GM12878 (cell line): ENCODE measurements around the gene MAP1A. TPM values are rescaled to one million over a fixed set of nuclear protein-coding genes. Genes with fewer than 3 reads are reported as not detected.

Experiments used
- ATAC-seq: fragments of 200-7000 bp; cut with Tn5 transposase; 3 replicates; pipeline ENCODE4 v1.9.1; 2020; ENCODE audit warnings: mild to moderate bottlenecking, moderate library complexity
- BruUV-seq: library from RNA; stranded (reverse); fragments of 400-500 nt; replicated peaks from 2 replicates; lab custom pipeline; 2021; lab: Mats Ljungman, UMichigan
- CTCF ChIA-PET: fragments of 300-600 bp; sonication (Branson Sonifier 250); formaldehyde crosslinking; extraction: SDS; loops from one replicate; lab custom pipeline; 2021; ENCODE audit warnings: inconsistent platforms; lab: Yijun Ruan, JAX
- POLR2A ChIA-PET: fragments of 350-600 bp; formaldehyde crosslinking; extraction: SDS; loops from one replicate; lab custom pipeline; 2021; ENCODE audit warnings: inconsistent platforms; lab: Charles Lee
- RAD21 ChIA-PET: fragments of 300-600 bp; sonication (Branson Sonifier 250); formaldehyde crosslinking; loops from one replicate; lab custom pipeline; 2023; ENCODE audit warnings: antibody characterized with exemption; ENCODE audit not compliant: unreplicated experiment; lab: Charles Lee
- SMC1A ChIA-PET: fragments of 300-600 bp; sonication (Branson Sonifier 250); formaldehyde crosslinking; loops from one replicate; lab custom pipeline; 2023; ENCODE audit not compliant: unreplicated experiment, uncharacterized antibody; lab: Charles Lee
- DNase-seq: peaks from one replicate; pipeline ENCODE4 v3.0.0-alpha.2; 2011; ENCODE audit warnings: low read depth, low spot score
- FAIRE-seq: peaks from 3 replicates; lab custom pipeline; 2011; peaks lifted over from hg19 to GRCh38; lab: Jason Lieb, UNC
- H2AFZ ChIP-seq: 2 replicates; pipeline ENCODE4 v1.6.0; 2011; ENCODE audit warnings: low read depth, low read length, control low read depth; ENCODE audit not compliant: control insufficient read depth
- H3K27ac ChIP-seq: 2 replicates; pipeline ENCODE4 v1.5.1; 2011; ENCODE audit warnings: control low read depth; ENCODE audit not compliant: control insufficient read depth, insufficient read depth
- H3K27me3 ChIP-seq, 2 experiments: replicated peaks in 1 of 2; 2 replicates each; pipeline versions ENCODE4 v1.6.0 to v1.6.1; 2011; ENCODE audit warnings: low read length in 1 of 2; ENCODE audit not compliant: control insufficient read depth in 2 of 2, insufficient read depth in 2 of 2
- H3K36me3 ChIP-seq, 2 experiments: 2 replicates each; pipeline ENCODE4 v1.5.1; 2011; ENCODE audit warnings: low read length in 1 of 2; ENCODE audit not compliant: control insufficient read depth in 2 of 2, insufficient read depth in 2 of 2
- H3K4me1 ChIP-seq: 2 replicates; pipeline ENCODE4 v1.6.1; 2011; ENCODE audit warnings: mild to moderate bottlenecking, low read length, moderate library complexity, mixed read lengths; ENCODE audit not compliant: control insufficient read depth, insufficient read depth
- H3K4me2 ChIP-seq: 2 replicates; pipeline ENCODE4 v1.6.0; 2011; ENCODE audit warnings: control low read depth; ENCODE audit not compliant: control insufficient read depth, insufficient read depth
- H3K4me3 ChIP-seq: fragments of 200-600 bp; sonication (generic); 2 replicates; pipeline ENCODE4 v1.5.1; 2016
- H3K79me2 ChIP-seq: 2 replicates; pipeline ENCODE4 v1.6.0; 2011; ENCODE audit warnings: low read length; ENCODE audit not compliant: control insufficient read depth, insufficient read depth
- H3K9ac ChIP-seq: 2 replicates; pipeline ENCODE4 v1.8.0; 2011; ENCODE audit warnings: low read length, control low read depth, mixed read lengths; ENCODE audit not compliant: control insufficient read depth, insufficient read depth
- H3K9me3 ChIP-seq: replicated peaks from 3 replicates; pipeline ENCODE4 v1.5.1; 2011; ENCODE audit warnings: mild to moderate bottlenecking, low read length; ENCODE audit not compliant: control insufficient read depth, insufficient read depth
- H4K20me1 ChIP-seq: 2 replicates; pipeline ENCODE4 v1.6.0; 2011; ENCODE audit not compliant: control insufficient read depth, insufficient read depth
- CREB1 ChIP-seq: IDR thresholded peaks from 2 replicates; pipeline ENCODE4 v1.6.1; 2012; ENCODE audit warnings: low read depth, mild to moderate bottlenecking, inconsistent platforms
- CREM ChIP-seq: IDR thresholded peaks from 2 replicates; pipeline ENCODE4 v1.6.1; 2014; ENCODE audit warnings: antibody characterized with exemption, low read depth
- IKZF2 ChIP-seq, 2 experiments: fragments of 450-650 bp; IDR thresholded peaks; 2 replicates each; pipeline ENCODE4 v1.6.1; 2017; ENCODE audit warnings: mild to moderate bottlenecking in 2 of 2, moderate library complexity in 2 of 2
- MYC ChIP-seq: IDR thresholded peaks from 2 replicates; pipeline ENCODE4 v1.6.1; 2011; ENCODE audit warnings: mild to moderate bottlenecking, low read length, moderate library complexity, inconsistent platforms; ENCODE audit not compliant: insufficient read depth, insufficient replicate concordance, insufficient read length, severe bottlenecking
- RUNX3 ChIP-seq: IDR thresholded peaks from 2 replicates; pipeline ENCODE4 v1.6.1; 2012; ENCODE audit warnings: low read length, inconsistent platforms
- SREBF1 ChIP-seq: IDR thresholded peaks from 2 replicates; pipeline ENCODE4 v1.6.1; 2012; ENCODE audit warnings: mild to moderate bottlenecking, low read length
- SRF ChIP-seq, 2 experiments: IDR thresholded peaks; 2 replicates each; pipeline ENCODE4 v1.6.1; 2011; ENCODE audit warnings: low read depth in 2 of 2, low read length in 2 of 2, mild to moderate bottlenecking in 1 of 2, moderate library complexity in 1 of 2
- SUPT20H ChIP-seq: IDR thresholded peaks from 2 replicates; pipeline ENCODE4 v1.6.1; 2011; ENCODE audit warnings: low read depth, mild to moderate bottlenecking, low read length, moderate library complexity, borderline replicate concordance; ENCODE audit not compliant: control insufficient read depth
- YY1 ChIP-seq: IDR thresholded peaks from 2 replicates; pipeline ENCODE4 v1.6.1; 2011; ENCODE audit warnings: low read depth, mild to moderate bottlenecking, low read length
- WGBS: methylation state at CpG from one replicate; pipeline ENCODE4 v1.1.6; 2016; ENCODE audit warnings: low lambda C conversion rate; ENCODE audit not compliant: insufficient replicate concordance, insufficient coverage; ENCODE audit errors: missing lambda C conversion rate; 5-methylcytosine and 5-hydroxymethylcytosine counted together
- in situ Hi-C: fragments of 300-500 bp; cut with MboI; formaldehyde crosslinking; loops from 9 replicates; pipeline ENCODE4 v1.14.3; 2018; ENCODE audit warnings: mixed read lengths
- intact Hi-C: fragments of 100-400 bp; cut with micrococcal nuclease; formaldehyde crosslinking; loops from one replicate; pipeline ENCODE4 v1.14.2; 2022; ENCODE audit not compliant: unreplicated experiment
- polyA plus RNA-seq, 11 experiments: library from polyadenylated mRNA; depleted of rRNA in 4 of 11; unstranded in 6 of 11; stranded (reverse) in 5 of 11; fragments of >200 nt; fragmentation: Nextera tagmentation in 4 of 11; fragmentation: Illumina TruSeq in 1 of 11; extraction: Ambion mirVana in 4 of 11; extraction: Trizol in 1 of 11; gene quantifications; 1 replicate in 1 of 11; 2 replicates in 10 of 11; pipeline versions ENCODE4 v1.2.1 to v1.2.3, GENCODE V29; 2011 to 2016; ENCODE audit warnings: inconsistent platforms in 2 of 11, missing spikeins in 2 of 11, low read depth in 1 of 11
- total RNA-seq, 4 experiments: library from RNA; depleted of rRNA in 3 of 4; stranded (reverse); fragments of >200 nt in 3 of 4; fragmentation: Illumina TruSeq in 1 of 4; extraction: Trizol in 1 of 4; gene quantifications; 2 replicates each; pipeline versions ENCODE4 v1.2.1 to v1.2.3, GENCODE V29; 2013 to 2021
- TF ChIP-seq, protein P1 (sequence below): IDR thresholded peaks from 2 replicates; pipeline ENCODE4 v1.6.1; 2012; ENCODE audit warnings: low read depth, low read length, improper control_type of control experiment
- TF ChIP-seq, protein P2 (sequence below): fragments of 450-650 bp; IDR thresholded peaks from 2 replicates; pipeline ENCODE4 v1.6.1; 2017; ENCODE audit warnings: mild to moderate bottlenecking, moderate library complexity
- TF ChIP-seq, protein P3 (sequence below), 3 experiments: IDR thresholded peaks in 2 of 3; conservative IDR thresholded peaks in 1 of 3; 2 replicates each; pipeline ENCODE4 v1.5.1; 2011; ENCODE audit warnings: low read depth in 3 of 3, low read length in 3 of 3, mild to moderate bottlenecking in 3 of 3, control low read depth in 2 of 3, moderate library complexity in 2 of 3, inconsistent platforms in 1 of 3, mixed read lengths in 1 of 3; ENCODE audit not compliant: control insufficient read depth in 2 of 3, insufficient read depth in 1 of 3; ENCODE audit errors: extremely low read depth in 1 of 3
- TF ChIP-seq, protein P4 (sequence below): fragments of 450-650 bp; formaldehyde crosslinking; IDR thresholded peaks from 2 replicates; pipeline ENCODE4 v1.4.0; 2022; ENCODE audit warnings: mild to moderate bottlenecking, moderate library complexity

MAP1A gene
- total and polyA plus RNA-seq, 10 of the 15 experiments (the other 5 are each of a cell fraction or from before 2014, with no cell fraction given), result under 0.01 to 0.10 (median 0.05) TPM

DNA sequence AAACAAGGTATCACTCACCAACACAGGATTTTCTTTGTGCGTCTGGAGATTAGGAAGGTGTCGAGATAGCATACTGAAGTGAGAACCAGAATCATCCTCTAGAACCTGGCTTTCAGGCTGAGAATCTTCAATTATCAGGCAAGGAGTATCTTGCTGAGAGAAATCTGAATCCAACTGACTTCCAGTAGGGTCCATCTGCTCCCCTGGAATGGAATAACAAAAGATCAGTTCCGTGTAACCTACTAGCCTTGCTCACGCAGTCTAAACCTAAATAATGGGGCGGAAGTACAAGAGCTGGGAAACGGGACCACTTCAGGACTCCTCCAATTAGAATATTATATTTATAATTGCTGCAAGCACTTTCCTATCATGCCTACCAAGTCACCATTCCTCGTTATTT lies 25.1 kb upstream of the MAP1A start:
- no peaks in the 10 kb centered on the region for H3K27me3 ChIP-seq
- H4K20me1 ChIP-seq, result no peaks in the 10 kb centered on the region
- ChIA-PET SMC1A (interaction anchor here (0.9 to 3.4 kb wide), 3 partner anchors 18 to 32 kb away, joined by 3 to 13 read pairs (median 3); no protein-coding TSS in a partner anchor), RAD21 (interaction anchor here (3.1 kb wide), 1 partner anchor 18 kb away, joined by 18 read pairs; no protein-coding TSS in a partner anchor), POLR2A (interaction anchor here (2.5 to 3.9 kb wide), 2 partner anchors 18 to 21 kb away, joined by 11 to 14 read pairs; no protein-coding TSS in a partner anchor), CTCF (interaction anchor here (9.9 kb wide), 1 partner anchor 21 kb away, joined by 88 read pairs; the partner anchor contains the start of gene MAP1A)
- H3K27ac ChIP-seq, result peak overlapping the region; percentile 58; the same call in 1 of the 2 replicates
- peaks cover 3% of the 10 kb centered on the region; the same call in 1 of the 2 replicates for H3K4me1 ChIP-seq
- intact Hi-C loops (no loop called here), in situ Hi-C loops (no loop called here)
- BruUV-seq, result no TSS peak
- H3K9me3 ChIP-seq, result no peaks in the 10 kb centered on the region
- peak overlapping the region; percentile 100 for H2AFZ ChIP-seq
- peaks cover 6% of the 10 kb centered on the region for H3K79me2 ChIP-seq
- no peak for FAIRE-seq
- no peak for DNase-seq
- no peak; the same call in 2 of the 3 replicates for ATAC-seq
- H3K4me3 ChIP-seq, result peak overlapping the region; percentile 88
- H3K9ac ChIP-seq, result peak overlapping the region; percentile 66; the same call in 1 of the 2 replicates
- H3K4me2 ChIP-seq, result peak overlapping the region; percentile 85
- WGBS, result 28% methylated on average over 7 of the region's 7 CpGs
- peaks cover 0 to 3% of the 10 kb centered on the region in 2 experiments; a peak in 2 of 4 replicates for H3K36me3 ChIP-seq
- TF ChIP-seq, protein P1, sequence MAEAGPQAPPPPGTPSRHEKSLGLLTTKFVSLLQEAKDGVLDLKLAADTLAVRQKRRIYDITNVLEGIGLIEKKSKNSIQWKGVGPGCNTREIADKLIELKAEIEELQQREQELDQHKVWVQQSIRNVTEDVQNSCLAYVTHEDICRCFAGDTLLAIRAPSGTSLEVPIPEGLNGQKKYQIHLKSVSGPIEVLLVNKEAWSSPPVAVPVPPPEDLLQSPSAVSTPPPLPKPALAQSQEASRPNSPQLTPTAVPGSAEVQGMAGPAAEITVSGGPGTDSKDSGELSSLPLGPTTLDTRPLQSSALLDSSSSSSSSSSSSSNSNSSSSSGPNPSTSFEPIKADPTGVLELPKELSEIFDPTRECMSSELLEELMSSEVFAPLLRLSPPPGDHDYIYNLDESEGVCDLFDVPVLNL, result no peak
- no peak for TF ChIP-seq IKZF2 (IDR thresholded peaks at IDR 0.05)
- no peak for TF ChIP-seq RUNX3
- TF ChIP-seq, protein P2, sequence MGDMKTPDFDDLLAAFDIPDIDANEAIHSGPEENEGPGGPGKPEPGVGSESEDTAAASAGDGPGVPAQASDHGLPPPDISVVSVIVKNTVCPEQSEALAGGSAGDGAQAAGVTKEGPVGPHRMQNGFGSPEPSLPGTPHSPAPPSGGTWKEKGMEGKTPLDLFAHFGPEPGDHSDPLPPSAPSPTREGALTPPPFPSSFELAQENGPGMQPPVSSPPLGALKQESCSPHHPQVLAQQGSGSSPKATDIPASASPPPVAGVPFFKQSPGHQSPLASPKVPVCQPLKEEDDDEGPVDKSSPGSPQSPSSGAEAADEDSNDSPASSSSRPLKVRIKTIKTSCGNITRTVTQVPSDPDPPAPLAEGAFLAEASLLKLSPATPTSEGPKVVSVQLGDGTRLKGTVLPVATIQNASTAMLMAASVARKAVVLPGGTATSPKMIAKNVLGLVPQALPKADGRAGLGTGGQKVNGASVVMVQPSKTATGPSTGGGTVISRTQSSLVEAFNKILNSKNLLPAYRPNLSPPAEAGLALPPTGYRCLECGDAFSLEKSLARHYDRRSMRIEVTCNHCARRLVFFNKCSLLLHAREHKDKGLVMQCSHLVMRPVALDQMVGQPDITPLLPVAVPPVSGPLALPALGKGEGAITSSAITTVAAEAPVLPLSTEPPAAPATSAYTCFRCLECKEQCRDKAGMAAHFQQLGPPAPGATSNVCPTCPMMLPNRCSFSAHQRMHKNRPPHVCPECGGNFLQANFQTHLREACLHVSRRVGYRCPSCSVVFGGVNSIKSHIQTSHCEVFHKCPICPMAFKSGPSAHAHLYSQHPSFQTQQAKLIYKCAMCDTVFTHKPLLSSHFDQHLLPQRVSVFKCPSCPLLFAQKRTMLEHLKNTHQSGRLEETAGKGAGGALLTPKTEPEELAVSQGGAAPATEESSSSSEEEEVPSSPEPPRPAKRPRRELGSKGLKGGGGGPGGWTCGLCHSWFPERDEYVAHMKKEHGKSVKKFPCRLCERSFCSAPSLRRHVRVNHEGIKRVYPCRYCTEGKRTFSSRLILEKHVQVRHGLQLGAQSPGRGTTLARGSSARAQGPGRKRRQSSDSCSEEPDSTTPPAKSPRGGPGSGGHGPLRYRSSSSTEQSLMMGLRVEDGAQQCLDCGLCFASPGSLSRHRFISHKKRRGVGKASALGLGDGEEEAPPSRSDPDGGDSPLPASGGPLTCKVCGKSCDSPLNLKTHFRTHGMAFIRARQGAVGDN, result no peak
- no peak for TF ChIP-seq SRF (IDR thresholded peaks at IDR 0.05; ENCODE audit: low read depth in 2 of 2, low read length in 2 of 2)
- no peak for TF ChIP-seq MYC
- TF ChIP-seq SUPT20H, result no peak
- TF ChIP-seq CREM, result no peak
- TF ChIP-seq, protein P3, sequence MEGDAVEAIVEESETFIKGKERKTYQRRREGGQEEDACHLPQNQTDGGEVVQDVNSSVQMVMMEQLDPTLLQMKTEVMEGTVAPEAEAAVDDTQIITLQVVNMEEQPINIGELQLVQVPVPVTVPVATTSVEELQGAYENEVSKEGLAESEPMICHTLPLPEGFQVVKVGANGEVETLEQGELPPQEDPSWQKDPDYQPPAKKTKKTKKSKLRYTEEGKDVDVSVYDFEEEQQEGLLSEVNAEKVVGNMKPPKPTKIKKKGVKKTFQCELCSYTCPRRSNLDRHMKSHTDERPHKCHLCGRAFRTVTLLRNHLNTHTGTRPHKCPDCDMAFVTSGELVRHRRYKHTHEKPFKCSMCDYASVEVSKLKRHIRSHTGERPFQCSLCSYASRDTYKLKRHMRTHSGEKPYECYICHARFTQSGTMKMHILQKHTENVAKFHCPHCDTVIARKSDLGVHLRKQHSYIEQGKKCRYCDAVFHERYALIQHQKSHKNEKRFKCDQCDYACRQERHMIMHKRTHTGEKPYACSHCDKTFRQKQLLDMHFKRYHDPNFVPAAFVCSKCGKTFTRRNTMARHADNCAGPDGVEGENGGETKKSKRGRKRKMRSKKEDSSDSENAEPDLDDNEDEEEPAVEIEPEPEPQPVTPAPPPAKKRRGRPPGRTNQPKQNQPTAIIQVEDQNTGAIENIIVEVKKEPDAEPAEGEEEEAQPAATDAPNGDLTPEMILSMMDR (IDR thresholded peaks at IDR 0.05 in 2 of 3, conservative IDR thresholded peaks at IDR 0.05 in 1 of 3; ENCODE audit: control insufficient read depth in 2 of 3, extremely low read depth in 1 of 3, insufficient read depth in 1 of 3, low read depth in 3 of 3, low read length in 3 of 3), result no peak
- TF ChIP-seq, protein P4, sequence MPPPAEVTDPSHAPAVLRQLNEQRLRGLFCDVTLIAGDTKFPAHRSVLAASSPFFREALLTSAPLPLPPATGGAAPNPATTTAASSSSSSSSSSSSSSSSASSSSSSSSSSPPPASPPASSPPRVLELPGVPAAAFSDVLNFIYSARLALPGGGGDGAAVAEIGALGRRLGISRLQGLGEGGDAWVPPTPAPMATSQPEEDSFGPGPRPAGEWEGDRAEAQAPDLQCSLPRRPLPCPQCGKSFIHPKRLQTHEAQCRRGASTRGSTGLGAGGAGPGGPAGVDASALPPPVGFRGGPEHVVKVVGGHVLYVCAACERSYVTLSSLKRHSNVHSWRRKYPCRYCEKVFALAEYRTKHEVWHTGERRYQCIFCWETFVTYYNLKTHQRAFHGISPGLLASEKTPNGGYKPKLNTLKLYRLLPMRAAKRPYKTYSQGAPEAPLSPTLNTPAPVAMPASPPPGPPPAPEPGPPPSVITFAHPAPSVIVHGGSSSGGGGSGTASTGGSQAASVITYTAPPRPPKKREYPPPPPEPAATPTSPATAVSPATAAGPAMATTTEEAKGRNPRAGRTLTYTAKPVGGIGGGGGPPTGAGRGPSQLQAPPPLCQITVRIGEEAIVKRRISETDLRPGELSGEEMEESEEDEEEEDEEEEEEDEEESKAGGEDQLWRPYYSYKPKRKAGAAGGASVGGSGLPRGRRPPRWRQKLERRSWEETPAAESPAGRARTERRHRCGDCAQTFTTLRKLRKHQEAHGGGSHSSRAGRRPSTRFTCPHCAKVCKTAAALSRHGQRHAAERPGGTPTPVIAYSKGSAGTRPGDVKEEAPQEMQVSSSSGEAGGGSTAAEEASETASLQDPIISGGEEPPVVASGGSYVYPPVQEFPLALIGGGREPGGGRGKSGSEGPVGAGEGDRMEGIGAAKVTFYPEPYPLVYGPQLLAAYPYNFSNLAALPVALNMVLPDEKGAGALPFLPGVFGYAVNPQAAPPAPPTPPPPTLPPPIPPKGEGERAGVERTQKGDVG (CRISPR knock-in tag), result no peak
- TF ChIP-seq CREB1, result no peak
- no peak for TF ChIP-seq SREBF1
- no peak for TF ChIP-seq YY1
